ENCODE measurements around the gene PAX8. TPM values are rescaled to one million over a fixed set of nuclear protein-coding genes. Genes with fewer than 3 reads are reported as not detected.

PAX8 gene
- total and polyA plus RNA-seq, 2 experiments from 2014 or later = 0.21 to 0.32 TPM

GRCh38 chr2:113166187-113166645, 112.5 kb downstream of the PAX8 start:
- Histone ChIP-seq H3F3A (replicated peaks; ENCODE audit: low read depth) (no peaks in the 10 kb centered on the region), H2AFZ (no peak overlapping the region), H3K4me3 (no peak overlapping the region), H3K4me2 (no peak overlapping the region), H3K27me3 (ENCODE audit: insufficient read depth) (no peaks in the 10 kb centered on the region), H3K36me3 (ENCODE audit: insufficient read depth) (no peaks in the 10 kb centered on the region), H3K79me2 (replicated peaks; ENCODE audit: insufficient read depth) (no peaks in the 10 kb centered on the region), H3K27ac (ENCODE audit: low read depth) (no peak overlapping the region), H3K4me1 (ENCODE audit: insufficient read depth) (peaks cover 4% of the 10 kb centered on the region; the same call in 1 of the 2 replicates), H3K9me2 (ENCODE audit: insufficient read depth) (no peaks in the 10 kb centered on the region), H4K20me1 (replicated peaks; ENCODE audit: insufficient read depth) (no peaks in the 10 kb centered on the region)
- Mint-ChIP-seq H3K36me3 (ENCODE audit: low read depth) (no peaks in the 10 kb centered on the region), H3K9me3 (no peaks in the 10 kb centered on the region; the same call in 2 of the 3 replicates), H3K4me3 (no peak overlapping the region), H3K4me1 (peaks cover 16% of the 10 kb centered on the region), H3K27ac (no peak overlapping the region), H3K27me3 (ENCODE audit: insufficient read depth, low read depth, poor library complexity) (peaks cover 10% of the 10 kb centered on the region)
- DNase-seq (ENCODE audit: low spot score) (no peak), ATAC-seq (no peak)
- TF ChIP-seq, protein P1, sequence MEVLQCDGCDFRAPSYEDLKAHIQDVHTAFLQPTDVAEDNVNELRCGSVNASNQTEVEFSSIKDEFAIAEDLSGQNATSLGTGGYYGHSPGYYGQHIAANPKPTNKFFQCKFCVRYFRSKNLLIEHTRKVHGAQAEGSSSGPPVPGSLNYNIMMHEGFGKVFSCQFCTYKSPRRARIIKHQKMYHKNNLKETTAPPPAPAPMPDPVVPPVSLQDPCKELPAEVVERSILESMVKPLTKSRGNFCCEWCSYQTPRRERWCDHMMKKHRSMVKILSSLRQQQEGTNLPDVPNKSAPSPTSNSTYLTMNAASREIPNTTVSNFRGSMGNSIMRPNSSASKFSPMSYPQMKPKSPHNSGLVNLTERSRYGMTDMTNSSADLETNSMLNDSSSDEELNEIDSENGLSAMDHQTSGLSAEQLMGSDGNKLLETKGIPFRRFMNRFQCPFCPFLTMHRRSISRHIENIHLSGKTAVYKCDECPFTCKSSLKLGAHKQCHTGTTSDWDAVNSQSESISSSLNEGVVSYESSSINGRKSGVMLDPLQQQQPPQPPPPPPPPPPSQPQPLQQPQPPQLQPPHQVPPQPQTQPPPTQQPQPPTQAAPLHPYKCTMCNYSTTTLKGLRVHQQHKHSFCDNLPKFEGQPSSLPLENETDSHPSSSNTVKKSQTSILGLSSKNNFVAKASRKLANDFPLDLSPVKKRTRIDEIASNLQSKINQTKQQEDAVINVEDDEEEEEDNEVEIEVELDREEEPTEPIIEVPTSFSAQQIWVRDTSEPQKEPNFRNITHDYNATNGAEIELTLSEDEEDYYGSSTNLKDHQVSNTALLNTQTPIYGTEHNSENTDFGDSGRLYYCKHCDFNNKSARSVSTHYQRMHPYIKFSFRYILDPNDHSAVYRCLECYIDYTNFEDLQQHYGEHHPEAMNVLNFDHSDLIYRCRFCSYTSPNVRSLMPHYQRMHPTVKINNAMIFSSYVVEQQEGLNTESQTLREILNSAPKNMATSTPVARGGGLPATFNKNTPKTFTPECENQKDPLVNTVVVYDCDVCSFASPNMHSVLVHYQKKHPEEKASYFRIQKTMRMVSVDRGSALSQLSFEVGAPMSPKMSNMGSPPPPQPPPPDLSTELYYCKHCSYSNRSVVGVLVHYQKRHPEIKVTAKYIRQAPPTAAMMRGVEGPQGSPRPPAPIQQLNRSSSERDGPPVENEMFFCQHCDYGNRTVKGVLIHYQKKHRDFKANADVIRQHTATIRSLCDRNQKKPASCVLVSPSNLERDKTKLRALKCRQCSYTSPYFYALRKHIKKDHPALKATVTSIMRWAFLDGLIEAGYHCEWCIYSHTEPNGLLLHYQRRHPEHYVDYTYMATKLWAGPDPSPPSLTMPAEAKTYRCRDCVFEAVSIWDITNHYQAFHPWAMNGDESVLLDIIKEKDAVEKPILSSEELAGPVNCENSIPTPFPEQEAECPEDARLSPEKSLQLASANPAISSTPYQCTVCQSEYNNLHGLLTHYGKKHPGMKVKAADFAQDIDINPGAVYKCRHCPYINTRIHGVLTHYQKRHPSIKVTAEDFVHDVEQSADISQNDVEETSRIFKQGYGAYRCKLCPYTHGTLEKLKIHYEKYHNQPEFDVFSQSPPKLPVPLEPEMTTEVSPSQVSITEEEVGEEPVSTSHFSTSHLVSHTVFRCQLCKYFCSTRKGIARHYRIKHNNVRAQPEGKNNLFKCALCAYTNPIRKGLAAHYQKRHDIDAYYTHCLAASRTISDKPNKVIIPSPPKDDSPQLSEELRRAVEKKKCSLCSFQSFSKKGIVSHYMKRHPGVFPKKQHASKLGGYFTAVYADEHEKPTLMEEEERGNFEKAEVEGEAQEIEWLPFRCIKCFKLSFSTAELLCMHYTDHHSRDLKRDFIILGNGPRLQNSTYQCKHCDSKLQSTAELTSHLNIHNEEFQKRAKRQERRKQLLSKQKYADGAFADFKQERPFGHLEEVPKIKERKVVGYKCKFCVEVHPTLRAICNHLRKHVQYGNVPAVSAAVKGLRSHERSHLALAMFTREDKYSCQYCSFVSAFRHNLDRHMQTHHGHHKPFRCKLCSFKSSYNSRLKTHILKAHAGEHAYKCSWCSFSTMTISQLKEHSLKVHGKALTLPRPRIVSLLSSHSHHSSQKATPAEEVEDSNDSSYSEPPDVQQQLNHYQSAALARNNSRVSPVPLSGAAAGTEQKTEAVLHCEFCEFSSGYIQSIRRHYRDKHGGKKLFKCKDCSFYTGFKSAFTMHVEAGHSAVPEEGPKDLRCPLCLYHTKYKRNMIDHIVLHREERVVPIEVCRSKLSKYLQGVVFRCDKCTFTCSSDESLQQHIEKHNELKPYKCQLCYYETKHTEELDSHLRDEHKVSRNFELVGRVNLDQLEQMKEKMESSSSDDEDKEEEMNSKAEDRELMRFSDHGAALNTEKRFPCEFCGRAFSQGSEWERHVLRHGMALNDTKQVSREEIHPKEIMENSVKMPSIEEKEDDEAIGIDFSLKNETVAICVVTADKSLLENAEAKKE (CRISPR knock-in tag; IDR thresholded peaks at IDR 0.05) = no peak
- TF ChIP-seq CREB1 (CRISPR knock-in tag; IDR thresholded peaks at IDR 0.05; ENCODE audit: low read depth) = no peak
- TF ChIP-seq EZH2phosphoT487 (IDR thresholded peaks at IDR 0.05; ENCODE audit: unreplicated experiment) = no peak
- no peak for TF ChIP-seq CTCF (conservative IDR thresholded peaks at IDR 0.05; ENCODE audit: low read depth in 2 of 2)
- TF ChIP-seq REST (IDR thresholded peaks at IDR 0.05; ENCODE audit: unreplicated experiment) = no peak
- TF ChIP-seq NANOG (IDR thresholded peaks at IDR 0.05; ENCODE audit: borderline replicate concordance) = no peak
- no peak for TF ChIP-seq ETS1 (IDR thresholded peaks at IDR 0.05)
- no peak for TF ChIP-seq POLR2AphosphoS5 (IDR thresholded peaks at IDR 0.05; ENCODE audit: low read depth)

All from GM23338 (cell line).